ENCODE measurements around the gene NPTXR.
"Not testable (repeated sequence)": the region's sequence is repeated elsewhere in the genome, so short reads cannot be mapped to it uniquely, and the experiment has no call there.

NPTXR gene

GRCh38 chr22:38861170-38861876 lies 17.5 kb upstream of the NPTXR start:
- no peak overlapping the region for H3K4me3 ChIP-seq (ENCODE audit: low read depth, low read length)
- in situ Hi-C loops (cut with HindIII; ENCODE audit: low sequenced_read_pairs) = no loop called here
- DNase-seq (ENCODE audit: low read depth, low spot score) = no peak
- no peak for TF ChIP-seq CTCF (IDR thresholded peaks at IDR 0.05; ENCODE audit: low read depth, low read length)

- no peak for DNase-seq (ENCODE audit: low read depth, low spot score)
- in situ Hi-C loops (cut with HindIII; ENCODE audit: low sequenced_read_pairs) = no loop called here
- no peak for TF ChIP-seq CTCF (IDR thresholded peaks at IDR 0.05; ENCODE audit: low read depth, low read length)
- no peak overlapping the region for H3K4me3 ChIP-seq (ENCODE audit: low read depth, low read length)
These were observed 16.7 kb upstream of the NPTXR start for GRCh38 chr22:38860283-38861169.

- no peak for TF ChIP-seq CTCF (IDR thresholded peaks at IDR 0.05; ENCODE audit: low read depth, low read length)
- no peak for DNase-seq (ENCODE audit: low read depth, low spot score)
- in situ Hi-C loops (cut with HindIII; ENCODE audit: low sequenced_read_pairs) = no loop called here
- no peak overlapping the region for H3K4me3 ChIP-seq (ENCODE audit: low read depth, low read length)
These were observed 15.9 kb upstream of the NPTXR start for GRCh38 chr22:38859581-38860282.

- TF ChIP-seq CTCF (IDR thresholded peaks at IDR 0.05; ENCODE audit: low read depth, low read length) = no peak
- DNase-seq (ENCODE audit: low read depth, low spot score) = no peak
- no peak overlapping the region for H3K4me3 ChIP-seq (ENCODE audit: low read depth, low read length)
- in situ Hi-C loops (cut with HindIII; ENCODE audit: low sequenced_read_pairs) = no loop called here
These were observed 14.7 kb upstream of the NPTXR start for GRCh38 chr22:38858492-38858891.

- H3K4me3 ChIP-seq (ENCODE audit: low read depth, low read length); in situ Hi-C loops (cut with HindIII; ENCODE audit: low sequenced_read_pairs); DNase-seq (ENCODE audit: low read depth, low spot score): not testable (repeated sequence)
These were observed 10.6 kb upstream of the NPTXR start for GRCh38 chr22:38854476-38854875.

GRCh38 chr22:38853883-38854282 lies 10.1 kb upstream of the NPTXR start:
- DNase-seq (ENCODE audit: low read depth, low spot score); H3K4me3 ChIP-seq (ENCODE audit: low read depth, low read length); in situ Hi-C loops (cut with HindIII; ENCODE audit: low sequenced_read_pairs): not testable (repeated sequence)

GRCh38 chr22:38853196-38853651 lies 9.4 kb upstream of the NPTXR start:
- DNase-seq (ENCODE audit: low read depth, low spot score) = no peak
- in situ Hi-C loops (cut with HindIII; ENCODE audit: low sequenced_read_pairs) = no loop called here
- TF ChIP-seq CTCF (IDR thresholded peaks at IDR 0.05; ENCODE audit: low read depth, low read length) = no peak
- H3K4me3 ChIP-seq (ENCODE audit: low read depth, low read length) = no peak overlapping the region

Data from astrocyte of the spinal cord (primary cell).